Measurements from ENCODE around the gene GTF2IRD1. TPM values are rescaled to one million over a fixed set of nuclear protein-coding genes. Genes with fewer than 3 reads are reported as not detected.

The GTF2IRD1 gene
- total and polyA plus RNA-seq, 9 of the 15 experiments (the other 6 are each of a cell fraction or from before 2014, with no cell fraction given): 9.1 to 30.2 (median 14.0) TPM

DNA sequence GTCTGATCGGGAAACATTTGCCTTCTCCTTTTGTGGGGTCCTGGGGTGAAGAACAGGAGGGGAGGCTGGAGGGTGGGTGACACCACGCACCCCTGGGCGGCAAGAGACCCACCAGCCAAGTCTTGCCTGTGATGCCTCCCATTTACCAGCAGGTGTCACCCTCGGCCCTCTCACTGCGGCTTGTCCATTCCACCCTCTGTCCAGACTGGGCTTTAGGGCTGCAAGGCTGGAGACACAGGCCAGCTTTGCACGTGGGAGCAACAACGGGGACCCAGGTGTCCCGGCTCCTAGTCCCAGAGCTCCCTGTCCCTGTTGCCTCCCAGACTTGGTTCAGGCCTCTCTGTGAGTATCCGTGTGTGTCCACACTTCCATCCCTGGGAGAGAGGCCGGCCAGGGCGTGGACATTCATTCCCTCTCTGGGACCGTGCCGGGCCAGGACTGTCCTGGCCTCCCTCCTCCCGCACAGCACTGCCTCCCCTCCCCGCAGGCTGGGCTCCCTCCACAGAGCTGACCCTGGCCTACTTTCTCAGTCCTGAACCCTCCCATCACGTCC, 36.2 kb upstream of the GTF2IRD1 start (continued):
- TF ChIP-seq, protein P1, sequence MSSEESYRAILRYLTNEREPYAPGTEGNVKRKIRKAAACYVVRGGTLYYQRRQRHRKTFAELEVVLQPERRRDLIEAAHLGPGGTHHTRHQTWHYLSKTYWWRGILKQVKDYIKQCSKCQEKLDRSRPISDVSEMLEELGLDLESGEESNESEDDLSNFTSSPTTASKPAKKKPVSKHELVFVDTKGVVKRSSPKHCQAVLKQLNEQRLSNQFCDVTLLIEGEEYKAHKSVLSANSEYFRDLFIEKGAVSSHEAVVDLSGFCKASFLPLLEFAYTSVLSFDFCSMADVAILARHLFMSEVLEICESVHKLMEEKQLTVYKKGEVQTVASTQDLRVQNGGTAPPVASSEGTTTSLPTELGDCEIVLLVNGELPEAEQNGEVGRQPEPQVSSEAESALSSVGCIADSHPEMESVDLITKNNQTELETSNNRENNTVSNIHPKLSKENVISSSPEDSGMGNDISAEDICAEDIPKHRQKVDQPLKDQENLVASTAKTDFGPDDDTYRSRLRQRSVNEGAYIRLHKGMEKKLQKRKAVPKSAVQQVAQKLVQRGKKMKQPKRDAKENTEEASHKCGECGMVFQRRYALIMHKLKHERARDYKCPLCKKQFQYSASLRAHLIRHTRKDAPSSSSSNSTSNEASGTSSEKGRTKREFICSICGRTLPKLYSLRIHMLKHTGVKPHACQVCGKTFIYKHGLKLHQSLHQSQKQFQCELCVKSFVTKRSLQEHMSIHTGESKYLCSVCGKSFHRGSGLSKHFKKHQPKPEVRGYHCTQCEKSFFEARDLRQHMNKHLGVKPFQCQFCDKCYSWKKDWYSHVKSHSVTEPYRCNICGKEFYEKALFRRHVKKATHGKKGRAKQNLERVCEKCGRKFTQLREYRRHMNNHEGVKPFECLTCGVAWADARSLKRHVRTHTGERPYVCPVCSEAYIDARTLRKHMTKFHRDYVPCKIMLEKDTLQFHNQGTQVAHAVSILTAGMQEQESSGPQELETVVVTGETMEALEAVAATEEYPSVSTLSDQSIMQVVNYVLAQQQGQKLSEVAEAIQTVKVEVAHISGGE (CRISPR knock-in tag; IDR thresholded peaks at IDR 0.05): no peak
- TF ChIP-seq SREBF1 (IDR thresholded peaks at IDR 0.05; ENCODE audit: borderline replicate concordance, low read depth, low read length): no peak
- TF ChIP-seq ZFP36 (IDR thresholded peaks at IDR 0.05; ENCODE audit: low read depth, low read length, partially characterized antibody): no peak
- TF ChIP-seq RUNX1 (IDR thresholded peaks at IDR 0.05; ENCODE audit: low read depth): no peak
- no peak for TF ChIP-seq RBM34 (IDR thresholded peaks at IDR 0.05; ENCODE audit: borderline replicate concordance, insufficient read depth, low read length)
- TF ChIP-seq ZEB2 (IDR thresholded peaks at IDR 0.05): no peak
- TF ChIP-seq KDM1A (IDR thresholded peaks at IDR 0.05): no peak
- TF ChIP-seq, protein P2, sequence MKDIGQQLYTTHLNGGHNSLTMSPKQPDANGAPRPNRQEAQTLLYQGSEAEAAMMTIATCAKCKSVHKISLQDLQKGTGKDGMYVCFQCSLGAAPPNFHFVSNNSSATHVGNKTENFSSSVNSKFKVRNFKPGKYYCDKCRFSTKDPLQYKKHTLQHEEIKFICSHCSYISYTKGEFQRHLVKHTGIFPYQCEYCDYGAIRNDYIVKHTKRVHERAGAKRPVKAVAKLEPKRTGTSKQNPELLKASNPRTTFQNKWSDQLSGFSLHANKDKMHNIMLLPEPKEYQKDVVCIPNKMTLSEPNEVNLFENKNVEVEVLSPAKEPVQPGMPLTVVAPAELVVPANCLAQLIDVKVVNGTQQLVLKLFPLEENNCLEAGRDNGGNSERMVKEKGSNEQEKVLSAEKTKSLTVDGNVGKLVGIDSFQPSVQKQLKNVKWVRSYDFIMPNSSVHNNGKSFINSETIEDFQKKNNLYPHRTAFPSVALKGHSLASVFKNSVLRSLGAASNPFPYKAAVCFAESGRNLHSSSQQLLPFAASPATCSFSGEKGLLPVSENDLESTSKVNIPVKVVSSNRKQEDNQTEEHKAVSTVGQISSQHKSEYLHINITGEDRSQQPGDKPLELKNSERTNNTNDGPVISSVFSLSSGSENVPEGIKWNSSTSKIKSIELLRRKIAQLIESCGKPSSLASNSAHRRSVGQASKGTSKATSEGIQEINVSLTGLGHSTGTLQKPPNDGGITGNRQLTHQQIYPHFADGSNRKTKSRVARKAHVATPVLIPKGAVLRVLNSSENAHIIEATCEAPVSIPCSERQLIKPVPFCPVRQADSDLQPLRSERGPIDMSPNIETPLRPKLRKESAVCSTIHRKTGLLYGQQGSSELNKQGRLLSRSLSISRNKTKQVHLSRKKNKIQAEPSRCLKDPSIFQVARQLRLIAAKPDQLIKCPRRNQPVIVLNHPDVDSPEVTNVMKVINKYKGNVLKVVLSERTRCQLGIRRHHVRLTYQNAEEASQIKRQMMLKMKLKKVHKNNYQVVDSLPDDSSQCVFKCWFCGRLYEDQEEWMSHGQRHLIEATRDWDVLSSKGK (CRISPR knock-in tag; IDR thresholded peaks at IDR 0.05): no peak
- TF ChIP-seq NBN (IDR thresholded peaks at IDR 0.05; ENCODE audit: low read depth): no peak
- TF ChIP-seq STAT5A (IDR thresholded peaks at IDR 0.05; ENCODE audit: borderline replicate concordance, low read length): no peak
- peak; percentile 63 for TF ChIP-seq ZNF384 (IDR thresholded peaks at IDR 0.05; ENCODE audit: low read depth, low read length)
- no peak for TF ChIP-seq ZKSCAN8 (CRISPR knock-in tag; IDR thresholded peaks at IDR 0.05)
- TF ChIP-seq NCOA4 (IDR thresholded peaks at IDR 0.05; ENCODE audit: partially characterized antibody): no peak
- no peak for TF ChIP-seq ESRRB (CRISPR knock-in tag; IDR thresholded peaks at IDR 0.05; ENCODE audit: borderline replicate concordance)
- no peak for TF ChIP-seq ZNF316 (IDR thresholded peaks at IDR 0.05)
- no peak for TF ChIP-seq ZNF778 (CRISPR knock-in tag; IDR thresholded peaks at IDR 0.05)
- TF ChIP-seq, protein P3, sequence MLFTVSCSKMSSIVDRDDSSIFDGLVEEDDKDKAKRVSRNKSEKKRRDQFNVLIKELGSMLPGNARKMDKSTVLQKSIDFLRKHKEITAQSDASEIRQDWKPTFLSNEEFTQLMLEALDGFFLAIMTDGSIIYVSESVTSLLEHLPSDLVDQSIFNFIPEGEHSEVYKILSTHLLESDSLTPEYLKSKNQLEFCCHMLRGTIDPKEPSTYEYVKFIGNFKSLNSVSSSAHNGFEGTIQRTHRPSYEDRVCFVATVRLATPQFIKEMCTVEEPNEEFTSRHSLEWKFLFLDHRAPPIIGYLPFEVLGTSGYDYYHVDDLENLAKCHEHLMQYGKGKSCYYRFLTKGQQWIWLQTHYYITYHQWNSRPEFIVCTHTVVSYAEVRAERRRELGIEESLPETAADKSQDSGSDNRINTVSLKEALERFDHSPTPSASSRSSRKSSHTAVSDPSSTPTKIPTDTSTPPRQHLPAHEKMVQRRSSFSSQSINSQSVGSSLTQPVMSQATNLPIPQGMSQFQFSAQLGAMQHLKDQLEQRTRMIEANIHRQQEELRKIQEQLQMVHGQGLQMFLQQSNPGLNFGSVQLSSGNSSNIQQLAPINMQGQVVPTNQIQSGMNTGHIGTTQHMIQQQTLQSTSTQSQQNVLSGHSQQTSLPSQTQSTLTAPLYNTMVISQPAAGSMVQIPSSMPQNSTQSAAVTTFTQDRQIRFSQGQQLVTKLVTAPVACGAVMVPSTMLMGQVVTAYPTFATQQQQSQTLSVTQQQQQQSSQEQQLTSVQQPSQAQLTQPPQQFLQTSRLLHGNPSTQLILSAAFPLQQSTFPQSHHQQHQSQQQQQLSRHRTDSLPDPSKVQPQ (CRISPR knock-in tag; IDR thresholded peaks at IDR 0.05; ENCODE audit: borderline replicate concordance): no peak
- TF ChIP-seq ETV6 (IDR thresholded peaks at IDR 0.05; ENCODE audit: borderline replicate concordance in 1 of 2, low read depth in 2 of 2, low read length in 1 of 2): no peak
- TF ChIP-seq ETV6 (CRISPR knock-in tag; IDR thresholded peaks at IDR 0.05; ENCODE audit: borderline replicate concordance): no peak
